ENCODE data around the gene LMCD1. TPM values are rescaled to one million over a fixed set of nuclear protein-coding genes. Genes with fewer than 3 reads are reported as not detected.
A peak's percentile ranks its signal among the peaks of the same experiment; 100 is the strongest.

Gene LMCD1
- total and polyA plus RNA-seq, 2 experiments from 2014 or later = 21.8 to 35.3 TPM

GRCh38 chr3:8473029-8473428, 28.6 kb upstream of the LMCD1 start:
- DNase-seq (ENCODE audit: low spot score) (no peak), ATAC-seq (peak; percentile 40; the same call in 2 of the 3 replicates)
- Histone ChIP-seq H2AFZ (no peak overlapping the region), H3K4me3 (no peak overlapping the region), H3K36me3 (ENCODE audit: insufficient read depth) (no peaks in the 10 kb centered on the region), H3K27me3 (ENCODE audit: insufficient read depth) (no peaks in the 10 kb centered on the region), H3F3A (replicated peaks; ENCODE audit: low read depth) (no peaks in the 10 kb centered on the region), H4K20me1 (replicated peaks; ENCODE audit: insufficient read depth) (no peaks in the 10 kb centered on the region), H3K9me2 (ENCODE audit: insufficient read depth) (peaks cover 5% of the 10 kb centered on the region), H3K4me1 (ENCODE audit: insufficient read depth) (no peaks in the 10 kb centered on the region), H3K4me2 (no peak overlapping the region), H3K79me2 (replicated peaks; ENCODE audit: insufficient read depth) (no peaks in the 10 kb centered on the region), H3K27ac (ENCODE audit: low read depth) (no peak overlapping the region)
- no peak overlapping the region for H3K4me3 Mint-ChIP-seq
- no peaks in the 10 kb centered on the region; the same call in 2 of the 3 replicates for H3K4me1 Mint-ChIP-seq
- H3K36me3 Mint-ChIP-seq (ENCODE audit: low read depth) = no peaks in the 10 kb centered on the region
- no peaks in the 10 kb centered on the region for H3K27me3 Mint-ChIP-seq (ENCODE audit: insufficient read depth, low read depth, poor library complexity)
- TF ChIP-seq NANOG (IDR thresholded peaks at IDR 0.05; ENCODE audit: borderline replicate concordance) (no peak), STAT1 (IDR thresholded peaks at IDR 0.05; ENCODE audit: unreplicated experiment) (no peak), JUNB (IDR thresholded peaks at IDR 0.05; ENCODE audit: unreplicated experiment) (no peak), ZNF114 (CRISPR knock-in tag; IDR thresholded peaks at IDR 0.05) (no peak), POLR2AphosphoS5 (IDR thresholded peaks at IDR 0.05; ENCODE audit: low read depth) (no peak), EZH2 (IDR thresholded peaks at IDR 0.05; ENCODE audit: low read depth, unreplicated experiment) (no peak), CREB1 (CRISPR knock-in tag; IDR thresholded peaks at IDR 0.05; ENCODE audit: low read depth) (no peak), EZH2phosphoT487 (IDR thresholded peaks at IDR 0.05; ENCODE audit: unreplicated experiment) (no peak), ZNF331 (CRISPR knock-in tag; IDR thresholded peaks at IDR 0.05; ENCODE audit: low read depth) (no peak)
- TF ChIP-seq, protein P1, sequence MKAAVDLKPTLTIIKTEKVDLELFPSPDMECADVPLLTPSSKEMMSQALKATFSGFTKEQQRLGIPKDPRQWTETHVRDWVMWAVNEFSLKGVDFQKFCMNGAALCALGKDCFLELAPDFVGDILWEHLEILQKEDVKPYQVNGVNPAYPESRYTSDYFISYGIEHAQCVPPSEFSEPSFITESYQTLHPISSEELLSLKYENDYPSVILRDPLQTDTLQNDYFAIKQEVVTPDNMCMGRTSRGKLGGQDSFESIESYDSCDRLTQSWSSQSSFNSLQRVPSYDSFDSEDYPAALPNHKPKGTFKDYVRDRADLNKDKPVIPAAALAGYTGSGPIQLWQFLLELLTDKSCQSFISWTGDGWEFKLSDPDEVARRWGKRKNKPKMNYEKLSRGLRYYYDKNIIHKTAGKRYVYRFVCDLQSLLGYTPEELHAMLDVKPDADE (IDR thresholded peaks at IDR 0.05) = no peak
- TF ChIP-seq, protein P2, sequence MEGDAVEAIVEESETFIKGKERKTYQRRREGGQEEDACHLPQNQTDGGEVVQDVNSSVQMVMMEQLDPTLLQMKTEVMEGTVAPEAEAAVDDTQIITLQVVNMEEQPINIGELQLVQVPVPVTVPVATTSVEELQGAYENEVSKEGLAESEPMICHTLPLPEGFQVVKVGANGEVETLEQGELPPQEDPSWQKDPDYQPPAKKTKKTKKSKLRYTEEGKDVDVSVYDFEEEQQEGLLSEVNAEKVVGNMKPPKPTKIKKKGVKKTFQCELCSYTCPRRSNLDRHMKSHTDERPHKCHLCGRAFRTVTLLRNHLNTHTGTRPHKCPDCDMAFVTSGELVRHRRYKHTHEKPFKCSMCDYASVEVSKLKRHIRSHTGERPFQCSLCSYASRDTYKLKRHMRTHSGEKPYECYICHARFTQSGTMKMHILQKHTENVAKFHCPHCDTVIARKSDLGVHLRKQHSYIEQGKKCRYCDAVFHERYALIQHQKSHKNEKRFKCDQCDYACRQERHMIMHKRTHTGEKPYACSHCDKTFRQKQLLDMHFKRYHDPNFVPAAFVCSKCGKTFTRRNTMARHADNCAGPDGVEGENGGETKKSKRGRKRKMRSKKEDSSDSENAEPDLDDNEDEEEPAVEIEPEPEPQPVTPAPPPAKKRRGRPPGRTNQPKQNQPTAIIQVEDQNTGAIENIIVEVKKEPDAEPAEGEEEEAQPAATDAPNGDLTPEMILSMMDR (conservative IDR thresholded peaks at IDR 0.05; ENCODE audit: low read depth in 2 of 2) = no peak
- TF ChIP-seq, protein P3, sequence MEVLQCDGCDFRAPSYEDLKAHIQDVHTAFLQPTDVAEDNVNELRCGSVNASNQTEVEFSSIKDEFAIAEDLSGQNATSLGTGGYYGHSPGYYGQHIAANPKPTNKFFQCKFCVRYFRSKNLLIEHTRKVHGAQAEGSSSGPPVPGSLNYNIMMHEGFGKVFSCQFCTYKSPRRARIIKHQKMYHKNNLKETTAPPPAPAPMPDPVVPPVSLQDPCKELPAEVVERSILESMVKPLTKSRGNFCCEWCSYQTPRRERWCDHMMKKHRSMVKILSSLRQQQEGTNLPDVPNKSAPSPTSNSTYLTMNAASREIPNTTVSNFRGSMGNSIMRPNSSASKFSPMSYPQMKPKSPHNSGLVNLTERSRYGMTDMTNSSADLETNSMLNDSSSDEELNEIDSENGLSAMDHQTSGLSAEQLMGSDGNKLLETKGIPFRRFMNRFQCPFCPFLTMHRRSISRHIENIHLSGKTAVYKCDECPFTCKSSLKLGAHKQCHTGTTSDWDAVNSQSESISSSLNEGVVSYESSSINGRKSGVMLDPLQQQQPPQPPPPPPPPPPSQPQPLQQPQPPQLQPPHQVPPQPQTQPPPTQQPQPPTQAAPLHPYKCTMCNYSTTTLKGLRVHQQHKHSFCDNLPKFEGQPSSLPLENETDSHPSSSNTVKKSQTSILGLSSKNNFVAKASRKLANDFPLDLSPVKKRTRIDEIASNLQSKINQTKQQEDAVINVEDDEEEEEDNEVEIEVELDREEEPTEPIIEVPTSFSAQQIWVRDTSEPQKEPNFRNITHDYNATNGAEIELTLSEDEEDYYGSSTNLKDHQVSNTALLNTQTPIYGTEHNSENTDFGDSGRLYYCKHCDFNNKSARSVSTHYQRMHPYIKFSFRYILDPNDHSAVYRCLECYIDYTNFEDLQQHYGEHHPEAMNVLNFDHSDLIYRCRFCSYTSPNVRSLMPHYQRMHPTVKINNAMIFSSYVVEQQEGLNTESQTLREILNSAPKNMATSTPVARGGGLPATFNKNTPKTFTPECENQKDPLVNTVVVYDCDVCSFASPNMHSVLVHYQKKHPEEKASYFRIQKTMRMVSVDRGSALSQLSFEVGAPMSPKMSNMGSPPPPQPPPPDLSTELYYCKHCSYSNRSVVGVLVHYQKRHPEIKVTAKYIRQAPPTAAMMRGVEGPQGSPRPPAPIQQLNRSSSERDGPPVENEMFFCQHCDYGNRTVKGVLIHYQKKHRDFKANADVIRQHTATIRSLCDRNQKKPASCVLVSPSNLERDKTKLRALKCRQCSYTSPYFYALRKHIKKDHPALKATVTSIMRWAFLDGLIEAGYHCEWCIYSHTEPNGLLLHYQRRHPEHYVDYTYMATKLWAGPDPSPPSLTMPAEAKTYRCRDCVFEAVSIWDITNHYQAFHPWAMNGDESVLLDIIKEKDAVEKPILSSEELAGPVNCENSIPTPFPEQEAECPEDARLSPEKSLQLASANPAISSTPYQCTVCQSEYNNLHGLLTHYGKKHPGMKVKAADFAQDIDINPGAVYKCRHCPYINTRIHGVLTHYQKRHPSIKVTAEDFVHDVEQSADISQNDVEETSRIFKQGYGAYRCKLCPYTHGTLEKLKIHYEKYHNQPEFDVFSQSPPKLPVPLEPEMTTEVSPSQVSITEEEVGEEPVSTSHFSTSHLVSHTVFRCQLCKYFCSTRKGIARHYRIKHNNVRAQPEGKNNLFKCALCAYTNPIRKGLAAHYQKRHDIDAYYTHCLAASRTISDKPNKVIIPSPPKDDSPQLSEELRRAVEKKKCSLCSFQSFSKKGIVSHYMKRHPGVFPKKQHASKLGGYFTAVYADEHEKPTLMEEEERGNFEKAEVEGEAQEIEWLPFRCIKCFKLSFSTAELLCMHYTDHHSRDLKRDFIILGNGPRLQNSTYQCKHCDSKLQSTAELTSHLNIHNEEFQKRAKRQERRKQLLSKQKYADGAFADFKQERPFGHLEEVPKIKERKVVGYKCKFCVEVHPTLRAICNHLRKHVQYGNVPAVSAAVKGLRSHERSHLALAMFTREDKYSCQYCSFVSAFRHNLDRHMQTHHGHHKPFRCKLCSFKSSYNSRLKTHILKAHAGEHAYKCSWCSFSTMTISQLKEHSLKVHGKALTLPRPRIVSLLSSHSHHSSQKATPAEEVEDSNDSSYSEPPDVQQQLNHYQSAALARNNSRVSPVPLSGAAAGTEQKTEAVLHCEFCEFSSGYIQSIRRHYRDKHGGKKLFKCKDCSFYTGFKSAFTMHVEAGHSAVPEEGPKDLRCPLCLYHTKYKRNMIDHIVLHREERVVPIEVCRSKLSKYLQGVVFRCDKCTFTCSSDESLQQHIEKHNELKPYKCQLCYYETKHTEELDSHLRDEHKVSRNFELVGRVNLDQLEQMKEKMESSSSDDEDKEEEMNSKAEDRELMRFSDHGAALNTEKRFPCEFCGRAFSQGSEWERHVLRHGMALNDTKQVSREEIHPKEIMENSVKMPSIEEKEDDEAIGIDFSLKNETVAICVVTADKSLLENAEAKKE (CRISPR knock-in tag; IDR thresholded peaks at IDR 0.05) = no peak
- TF ChIP-seq, protein P4, sequence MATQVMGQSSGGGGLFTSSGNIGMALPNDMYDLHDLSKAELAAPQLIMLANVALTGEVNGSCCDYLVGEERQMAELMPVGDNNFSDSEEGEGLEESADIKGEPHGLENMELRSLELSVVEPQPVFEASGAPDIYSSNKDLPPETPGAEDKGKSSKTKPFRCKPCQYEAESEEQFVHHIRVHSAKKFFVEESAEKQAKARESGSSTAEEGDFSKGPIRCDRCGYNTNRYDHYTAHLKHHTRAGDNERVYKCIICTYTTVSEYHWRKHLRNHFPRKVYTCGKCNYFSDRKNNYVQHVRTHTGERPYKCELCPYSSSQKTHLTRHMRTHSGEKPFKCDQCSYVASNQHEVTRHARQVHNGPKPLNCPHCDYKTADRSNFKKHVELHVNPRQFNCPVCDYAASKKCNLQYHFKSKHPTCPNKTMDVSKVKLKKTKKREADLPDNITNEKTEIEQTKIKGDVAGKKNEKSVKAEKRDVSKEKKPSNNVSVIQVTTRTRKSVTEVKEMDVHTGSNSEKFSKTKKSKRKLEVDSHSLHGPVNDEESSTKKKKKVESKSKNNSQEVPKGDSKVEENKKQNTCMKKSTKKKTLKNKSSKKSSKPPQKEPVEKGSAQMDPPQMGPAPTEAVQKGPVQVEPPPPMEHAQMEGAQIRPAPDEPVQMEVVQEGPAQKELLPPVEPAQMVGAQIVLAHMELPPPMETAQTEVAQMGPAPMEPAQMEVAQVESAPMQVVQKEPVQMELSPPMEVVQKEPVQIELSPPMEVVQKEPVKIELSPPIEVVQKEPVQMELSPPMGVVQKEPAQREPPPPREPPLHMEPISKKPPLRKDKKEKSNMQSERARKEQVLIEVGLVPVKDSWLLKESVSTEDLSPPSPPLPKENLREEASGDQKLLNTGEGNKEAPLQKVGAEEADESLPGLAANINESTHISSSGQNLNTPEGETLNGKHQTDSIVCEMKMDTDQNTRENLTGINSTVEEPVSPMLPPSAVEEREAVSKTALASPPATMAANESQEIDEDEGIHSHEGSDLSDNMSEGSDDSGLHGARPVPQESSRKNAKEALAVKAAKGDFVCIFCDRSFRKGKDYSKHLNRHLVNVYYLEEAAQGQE (IDR thresholded peaks at IDR 0.05; ENCODE audit: unreplicated experiment) = no peak
- no peak overlapping the region for H3K27ac Mint-ChIP-seq
- no peaks in the 10 kb centered on the region for H3K9me3 Mint-ChIP-seq

Data from GM23338 (cell line).